HepG2 (cell line): Measurements from ENCODE around the gene DDX11. TPM values are rescaled to one million over a fixed set of nuclear protein-coding genes. Genes with fewer than 3 reads are reported as not detected.
A peak's percentile ranks its signal among the peaks of the same experiment; 100 is the strongest.
"Not testable (repeated sequence)": the region's sequence is repeated elsewhere in the genome, so short reads cannot be mapped to it uniquely, and the experiment has no call there.

Experiments
- ATAC-seq: fragments of 200-7000 bp; cut with Tn5 transposase; 3 replicates; pipeline ENCODE4 v1.9.1; 2020; ENCODE audit warnings: mild to moderate bottlenecking, moderate library complexity
- BruUV-seq: library from RNA; stranded (reverse); fragments of 400-500 nt; replicated peaks from 2 replicates; lab custom pipeline; 2021; lab: Mats Ljungman, UMichigan
- CTCF ChIA-PET: fragments of 300-600 bp; formaldehyde crosslinking; extraction: SDS; loops from one replicate; lab custom pipeline; 2021; ENCODE audit warnings: low total read pairs, inconsistent platforms, low intra/inter-chr PET ratio; lab: Yijun Ruan, JAX
- POLR2A ChIA-PET: fragments of 350-600 bp; sonication (Branson Sonifier 250); formaldehyde crosslinking; loops from one replicate; lab custom pipeline; 2020; ENCODE audit warnings: antibody characterized with exemption, inconsistent platforms; lab: Yijun Ruan, JAX
- DNase-seq: peaks from one replicate; pipeline ENCODE4 v3.0.0-alpha.2; 2015; ENCODE audit warnings: low spot score
- FAIRE-seq: peaks from 3 replicates; lab custom pipeline; 2011; peaks lifted over from hg19 to GRCh38; lab: Jason Lieb, UNC
- H2AFZ ChIP-seq: one replicate; pipeline ENCODE4 v1.6.1; 2011; ENCODE audit warnings: low read length, inconsistent platforms
- H3K27ac ChIP-seq: fragments of 300-600 bp; 3 replicates; pipeline ENCODE4 v1.8.0; 2011; ENCODE audit warnings: mixed run types, mild to moderate bottlenecking, mixed read lengths, low read length, inconsistent platforms; ENCODE audit not compliant: insufficient read depth; ENCODE audit errors: extremely low read length
- H3K27me3 ChIP-seq, 2 experiments: fragments of 200-600 bp in 1 of 2; 2 replicates in 1 of 2; 3 replicates in 1 of 2; pipeline versions ENCODE4 v1.6.0 to v1.8.0; 2011; ENCODE audit warnings: low read length in 2 of 2, mild to moderate bottlenecking in 2 of 2, moderate library complexity in 2 of 2, inconsistent platforms in 1 of 2; ENCODE audit not compliant: insufficient read depth in 2 of 2, control insufficient read depth in 1 of 2
- H3K36me3 ChIP-seq, 2 experiments: fragments of 200-600 bp in 1 of 2; replicated peaks in 1 of 2; 2 replicates in 1 of 2; 3 replicates in 1 of 2; pipeline versions ENCODE4 v1.5.1 to v1.8.0; 2011; ENCODE audit warnings: low read length in 2 of 2, inconsistent platforms in 1 of 2; ENCODE audit not compliant: insufficient read depth in 2 of 2, control insufficient read depth in 1 of 2
- H3K4me1 ChIP-seq: 2 replicates; pipeline ENCODE4 v1.5.1; 2012; ENCODE audit warnings: low read length, inconsistent platforms; ENCODE audit not compliant: insufficient read depth
- H3K4me2 ChIP-seq: 2 replicates; pipeline ENCODE4 v1.6.0; 2011; ENCODE audit warnings: low read depth, low read length, inconsistent platforms
- H3K4me3 ChIP-seq, 3 experiments: fragments of 200-600 bp in 1 of 3; sonication (generic), shearing (Covaris generic) in 1 of 3; replicated peaks in 1 of 3; 2 replicates each; pipeline ENCODE4 v1.5.1; 2011 to 2016; ENCODE audit warnings: low read length in 3 of 3, inconsistent platforms in 2 of 3, low read depth in 2 of 3, mild to moderate bottlenecking in 2 of 3, control low read depth in 1 of 3, mixed read lengths in 1 of 3; ENCODE audit not compliant: insufficient read depth in 1 of 3
- H3K79me2 ChIP-seq: one replicate; pipeline ENCODE4 v1.6.1; 2011; ENCODE audit warnings: low read length, inconsistent platforms; ENCODE audit not compliant: insufficient read depth
- H3K9ac ChIP-seq: 2 replicates; pipeline ENCODE4 v1.6.0; 2011; ENCODE audit warnings: mild to moderate bottlenecking, low read depth, low read length, inconsistent platforms; ENCODE audit not compliant: insufficient read depth
- H3K9me3 ChIP-seq: 2 replicates; pipeline ENCODE4 v1.5.1; 2012; ENCODE audit warnings: mild to moderate bottlenecking, low read length
- H4K20me1 ChIP-seq: 2 replicates; pipeline ENCODE4 v1.6.0; 2011; ENCODE audit warnings: inconsistent platforms, mild to moderate bottlenecking, low read length, moderate library complexity; ENCODE audit not compliant: insufficient read depth
- WGBS: methylation state at CpG from one replicate; pipeline ENCODE4 v1.1.6; 2017; ENCODE audit warnings: low lambda C conversion rate; 5-methylcytosine and 5-hydroxymethylcytosine counted together
- in situ Hi-C: cut with HindIII; loops from 2 replicates; pipeline ENCODE4 v1.10.0; 2017; ENCODE audit warnings: low pct_unique_long_range_greater_than_20kb; ENCODE audit not compliant: extremely low pct_ligation_motif_present
- intact Hi-C: fragments of 100-400 bp; cut with micrococcal nuclease; formaldehyde crosslinking; loops from one replicate; pipeline ENCODE4 v1.10.0; 2022; ENCODE audit not compliant: unreplicated experiment
- polyA plus RNA-seq, 8 experiments: library from polyadenylated mRNA; depleted of rRNA in 3 of 8; stranded (reverse) in 7 of 8; unstranded in 1 of 8; fragments of >200 nt; fragmentation: Illumina TruSeq in 4 of 8; extraction: Trizol in 4 of 8; gene quantifications; 2 replicates each; pipeline versions ENCODE4 v1.2.1 to v1.2.3, GENCODE V29; 2011 to 2016; ENCODE audit warnings: low read depth in 4 of 8, missing spikeins in 1 of 8, mixed read lengths in 1 of 8; ENCODE audit not compliant: insufficient read depth in 1 of 8
- total RNA-seq, 5 experiments: library from RNA; depleted of rRNA; stranded (reverse); fragments of >200 nt; fragmentation: Illumina TruSeq; extraction: Trizol; gene quantifications; 2 replicates each; pipeline ENCODE4 v1.2.3, GENCODE V29; 2016; ENCODE audit warnings: low read depth in 1 of 5

The DDX11 gene
- total and polyA plus RNA-seq, 2 of the 13 experiments (the other 11 are each of a cell fraction or from before 2014, with no cell fraction given), result 23.9 to 40.8 TPM

GRCh38 chr12:31050143-31050542 is 23.5 kb upstream of the DDX11 start:
- H3K9me3 ChIP-seq, H3K9ac ChIP-seq, ATAC-seq, POLR2A ChIA-PET, H3K79me2 ChIP-seq, H3K4me2 ChIP-seq, H3K27me3 ChIP-seq, H3K4me3 ChIP-seq, in situ Hi-C loops, H2AFZ ChIP-seq, FAIRE-seq, BruUV-seq, H3K36me3 ChIP-seq, H3K27ac ChIP-seq, intact Hi-C loops, CTCF ChIA-PET, H4K20me1 ChIP-seq: not testable (repeated sequence)
- peak; percentile 22 for DNase-seq
- 90% methylated on average over 2 of the region's 2 CpGs for WGBS
- peaks cover 18% of the 10 kb centered on the region for H3K4me1 ChIP-seq

GRCh38 chr12:31050548-31050947 is 23.1 kb upstream of the DDX11 start:
- 85% methylated on average over 5 of the region's 7 CpGs for WGBS
- H3K27me3 ChIP-seq, H4K20me1 ChIP-seq, DNase-seq, H3K36me3 ChIP-seq, POLR2A ChIA-PET, BruUV-seq, intact Hi-C loops, CTCF ChIA-PET, H2AFZ ChIP-seq, H3K9me3 ChIP-seq, ATAC-seq, H3K4me2 ChIP-seq, FAIRE-seq, H3K79me2 ChIP-seq, H3K4me3 ChIP-seq, H3K9ac ChIP-seq, H3K27ac ChIP-seq, in situ Hi-C loops: not testable (repeated sequence)
- peaks cover 18% of the 10 kb centered on the region for H3K4me1 ChIP-seq

GRCh38 chr12:31051692-31052091 is 22.0 kb upstream of the DDX11 start:
- in situ Hi-C loops, H3K79me2 ChIP-seq, H4K20me1 ChIP-seq, H3K9ac ChIP-seq, H3K27ac ChIP-seq, BruUV-seq, H2AFZ ChIP-seq, POLR2A ChIA-PET, DNase-seq, H3K4me2 ChIP-seq, H3K4me3 ChIP-seq, FAIRE-seq, ATAC-seq, intact Hi-C loops, H3K36me3 ChIP-seq, H3K9me3 ChIP-seq, H3K27me3 ChIP-seq, CTCF ChIA-PET: not testable (repeated sequence)
- H3K4me1 ChIP-seq, result peaks cover 18% of the 10 kb centered on the region
- WGBS, result 92% methylated on average over 5 of the region's 5 CpGs

GRCh38 chr12:31052121-31052520 is 21.5 kb upstream of the DDX11 start:
- H3K9ac ChIP-seq, H3K27me3 ChIP-seq, H2AFZ ChIP-seq, H4K20me1 ChIP-seq, BruUV-seq, ATAC-seq, H3K79me2 ChIP-seq, H3K4me3 ChIP-seq, H3K4me2 ChIP-seq, intact Hi-C loops, FAIRE-seq, H3K36me3 ChIP-seq, CTCF ChIA-PET, H3K27ac ChIP-seq, H3K9me3 ChIP-seq, in situ Hi-C loops, POLR2A ChIA-PET, DNase-seq: not testable (repeated sequence)
- H3K4me1 ChIP-seq, result peaks cover 18% of the 10 kb centered on the region
- 100% methylated on average over 1 of the region's 1 CpG for whole genome bisulfite sequencing
